ENCODE data around the gene GASK1A. TPM values are rescaled to one million over a fixed set of nuclear protein-coding genes. Genes with fewer than 3 reads are reported as not detected.

Gene GASK1A
- total RNA-seq, 1 experiment from 2014 or later = 5.4 TPM

DNA sequence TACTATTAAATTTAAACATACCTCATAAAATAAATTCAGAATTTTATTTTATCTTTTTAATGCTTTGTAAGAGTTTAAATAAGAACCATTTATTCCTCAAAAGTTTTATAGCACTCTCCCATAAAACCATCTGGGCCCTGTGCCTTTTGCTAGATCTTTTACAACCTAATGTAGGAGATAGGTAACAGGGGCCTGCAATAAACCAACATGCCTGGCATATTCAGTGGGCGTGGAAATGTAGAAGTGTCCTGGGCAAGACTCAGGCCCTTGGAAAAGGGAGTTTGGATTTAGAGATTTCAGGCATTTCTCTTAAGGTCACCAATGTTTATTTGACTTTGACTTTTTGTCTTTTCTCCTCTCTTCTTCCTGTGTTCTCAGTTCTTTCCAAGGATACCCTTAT is 80.3 kb downstream of the GASK1A start:
- no peak overlapping the region for H3K9ac ChIP-seq (ENCODE audit: extremely low read depth, insufficient read length, low read length)
- H4K8ac ChIP-seq (replicated peaks; ENCODE audit: insufficient read length, low read depth, low read length) = no peak overlapping the region
- Mint-ChIP-seq H3K27ac (no peak overlapping the region), H3K9me3 (peaks cover 16 to 23% of the 10 kb centered on the region in 2 experiments), H3K36me3 (ENCODE audit: insufficient read depth in 1 of 3, low read depth in 3 of 3) (peaks cover 21 to 30% (median 24%) of the 10 kb centered on the region in 3 experiments), H3K4me3 (no peak overlapping the region), H3K4me1 (peaks cover 9 to 15% of the 10 kb centered on the region in 2 experiments), H3K27me3 (ENCODE audit: low read depth) (peaks cover 2% of the 10 kb centered on the region)
- no peaks in the 10 kb centered on the region for H3K79me2 ChIP-seq (ENCODE audit: insufficient read depth, low read length)
- no peak overlapping the region for H3K18ac ChIP-seq (ENCODE audit: insufficient read length, low read depth, low read length)
- no peak overlapping the region for H4K5ac ChIP-seq (ENCODE audit: insufficient read length, low read depth, low read length)
- H3K9me3 ChIP-seq (ENCODE audit: control insufficient read depth, low read depth, low read length) = no peaks in the 10 kb centered on the region
- no peak overlapping the region for H2BK15ac ChIP-seq (ENCODE audit: low read depth, low read length)
- H3K23ac ChIP-seq (ENCODE audit: insufficient read length, low read depth, low read length) = no peak overlapping the region
- no peaks in the 10 kb centered on the region for H3K27me3 ChIP-seq (ENCODE audit: insufficient read depth, low read length)
- no peak overlapping the region for H2BK12ac ChIP-seq (ENCODE audit: insufficient read length, low read depth, low read length)
- no peak overlapping the region for H2AK5ac ChIP-seq (ENCODE audit: insufficient read length, low read length)
- no peak overlapping the region for H3K27ac ChIP-seq (ENCODE audit: insufficient read length, low read depth, low read length)
- no peaks in the 10 kb centered on the region for H3K23me2 ChIP-seq (ENCODE audit: insufficient read length, low read depth, low read length, poor library complexity, severe bottlenecking)
- no peak overlapping the region for H3K4me2 ChIP-seq (ENCODE audit: insufficient read depth, insufficient read length, low read length)
- no CpG with 5 or more reads among the region's 1 CpG for WGBS (ENCODE audit: extremely low coverage, insufficient read length, low lambda C conversion rate)
- TF ChIP-seq, protein P1, sequence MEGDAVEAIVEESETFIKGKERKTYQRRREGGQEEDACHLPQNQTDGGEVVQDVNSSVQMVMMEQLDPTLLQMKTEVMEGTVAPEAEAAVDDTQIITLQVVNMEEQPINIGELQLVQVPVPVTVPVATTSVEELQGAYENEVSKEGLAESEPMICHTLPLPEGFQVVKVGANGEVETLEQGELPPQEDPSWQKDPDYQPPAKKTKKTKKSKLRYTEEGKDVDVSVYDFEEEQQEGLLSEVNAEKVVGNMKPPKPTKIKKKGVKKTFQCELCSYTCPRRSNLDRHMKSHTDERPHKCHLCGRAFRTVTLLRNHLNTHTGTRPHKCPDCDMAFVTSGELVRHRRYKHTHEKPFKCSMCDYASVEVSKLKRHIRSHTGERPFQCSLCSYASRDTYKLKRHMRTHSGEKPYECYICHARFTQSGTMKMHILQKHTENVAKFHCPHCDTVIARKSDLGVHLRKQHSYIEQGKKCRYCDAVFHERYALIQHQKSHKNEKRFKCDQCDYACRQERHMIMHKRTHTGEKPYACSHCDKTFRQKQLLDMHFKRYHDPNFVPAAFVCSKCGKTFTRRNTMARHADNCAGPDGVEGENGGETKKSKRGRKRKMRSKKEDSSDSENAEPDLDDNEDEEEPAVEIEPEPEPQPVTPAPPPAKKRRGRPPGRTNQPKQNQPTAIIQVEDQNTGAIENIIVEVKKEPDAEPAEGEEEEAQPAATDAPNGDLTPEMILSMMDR (conservative IDR thresholded peaks at IDR 0.05) = no peak
- H2AFZ ChIP-seq (ENCODE audit: low read length) = no peak overlapping the region
- no peak overlapping the region for H4K91ac ChIP-seq (ENCODE audit: insufficient read length, low read depth, low read length)
- no peak overlapping the region for H3K14ac ChIP-seq (ENCODE audit: insufficient read depth, low read length)
- no peak overlapping the region for H2BK5ac ChIP-seq (ENCODE audit: insufficient read length, low read length)
- no peak overlapping the region for H3K56ac ChIP-seq (ENCODE audit: insufficient read length, low read depth, low read length)
- H3K79me1 ChIP-seq (ENCODE audit: insufficient read depth, low read depth, low read length, poor library complexity, severe bottlenecking) = no peaks in the 10 kb centered on the region
- no peak for DNase-seq
- no peaks in the 10 kb centered on the region for H4K20me1 ChIP-seq (ENCODE audit: control insufficient read depth, insufficient read depth, insufficient read length)
- no peak overlapping the region for H3T11ph ChIP-seq (ENCODE audit: low read length)
- H2BK120ac ChIP-seq (ENCODE audit: low read depth, low read length, poor library complexity, severe bottlenecking) = no peak overlapping the region
- no peak overlapping the region for H3K4ac ChIP-seq (ENCODE audit: low read depth, low read length)
- H3K4me1 ChIP-seq (ENCODE audit: insufficient read depth, low read length) = no peaks in the 10 kb centered on the region
- H2BK20ac ChIP-seq (ENCODE audit: low read depth, low read length, poor library complexity, severe bottlenecking) = no peak overlapping the region

Measured in H9 (cell line).